AG10803 (cell line): ENCODE results near the gene NKPD1.
A peak's percentile ranks its signal among the peaks of the same experiment; 100 is the strongest.

Experiments used
- DNase-seq: peaks from one replicate; pipeline ENCODE4 v3.0.0; 2010; ENCODE audit warnings: low read depth
- H3K4me3 ChIP-seq: 2 replicates; pipeline ENCODE4 v1.5.1; 2011; ENCODE audit warnings: mild to moderate bottlenecking, low read length, control low read depth
- TF ChIP-seq, protein P1 (sequence below): conservative IDR thresholded peaks from 2 replicates; pipeline ENCODE4 v1.5.1; 2011; ENCODE audit warnings: mild to moderate bottlenecking, low read length, control low read depth, inconsistent platforms

The NKPD1 gene

DNA sequence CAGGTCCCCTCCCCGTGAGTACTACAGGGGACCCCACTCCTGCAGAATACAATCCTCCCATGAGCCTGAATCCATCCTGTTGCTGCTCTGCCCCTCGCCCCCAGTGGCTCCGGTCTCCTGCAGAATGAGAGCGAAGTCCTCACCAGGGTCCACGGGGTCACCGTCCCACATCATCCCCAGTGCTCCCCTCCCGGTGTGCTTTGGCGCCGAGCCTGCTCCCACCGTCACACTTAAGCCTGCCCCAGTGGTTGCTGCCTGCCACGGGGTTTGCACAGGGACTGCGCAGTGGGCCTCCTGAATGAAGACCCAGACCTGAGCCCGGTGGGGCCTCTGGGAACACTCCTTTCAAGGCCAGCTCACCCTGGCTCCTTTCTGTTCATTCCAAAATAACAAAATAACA is 30.5 kb downstream of the NKPD1 start:
- no peak overlapping the region for H3K4me3 ChIP-seq
- TF ChIP-seq, protein P1, sequence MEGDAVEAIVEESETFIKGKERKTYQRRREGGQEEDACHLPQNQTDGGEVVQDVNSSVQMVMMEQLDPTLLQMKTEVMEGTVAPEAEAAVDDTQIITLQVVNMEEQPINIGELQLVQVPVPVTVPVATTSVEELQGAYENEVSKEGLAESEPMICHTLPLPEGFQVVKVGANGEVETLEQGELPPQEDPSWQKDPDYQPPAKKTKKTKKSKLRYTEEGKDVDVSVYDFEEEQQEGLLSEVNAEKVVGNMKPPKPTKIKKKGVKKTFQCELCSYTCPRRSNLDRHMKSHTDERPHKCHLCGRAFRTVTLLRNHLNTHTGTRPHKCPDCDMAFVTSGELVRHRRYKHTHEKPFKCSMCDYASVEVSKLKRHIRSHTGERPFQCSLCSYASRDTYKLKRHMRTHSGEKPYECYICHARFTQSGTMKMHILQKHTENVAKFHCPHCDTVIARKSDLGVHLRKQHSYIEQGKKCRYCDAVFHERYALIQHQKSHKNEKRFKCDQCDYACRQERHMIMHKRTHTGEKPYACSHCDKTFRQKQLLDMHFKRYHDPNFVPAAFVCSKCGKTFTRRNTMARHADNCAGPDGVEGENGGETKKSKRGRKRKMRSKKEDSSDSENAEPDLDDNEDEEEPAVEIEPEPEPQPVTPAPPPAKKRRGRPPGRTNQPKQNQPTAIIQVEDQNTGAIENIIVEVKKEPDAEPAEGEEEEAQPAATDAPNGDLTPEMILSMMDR: no peak
- DNase-seq: no peak

DNA sequence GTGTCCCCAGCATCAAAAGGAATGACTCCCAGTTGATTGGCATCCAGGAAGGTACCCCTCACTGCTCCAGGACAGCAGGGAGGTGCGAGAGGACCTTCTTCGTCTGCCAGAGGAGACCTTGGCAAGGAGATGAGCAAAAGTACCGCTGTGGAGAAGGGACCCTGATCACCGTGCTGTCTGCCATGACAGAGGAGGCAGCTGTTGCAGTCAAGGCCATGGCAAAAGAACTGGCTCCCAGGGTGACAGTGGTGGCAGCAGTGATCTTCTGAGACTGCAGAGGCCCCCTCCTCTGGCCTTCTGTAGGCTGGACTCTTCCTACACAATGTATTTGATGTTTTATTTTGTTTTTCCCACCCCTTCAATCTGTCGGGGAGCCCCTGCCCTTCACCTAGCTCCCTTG is 32.0 kb downstream of the NKPD1 start:
- TF ChIP-seq, protein P1: no peak
- no peak overlapping the region for H3K4me3 ChIP-seq
- DNase-seq: no peak

DNA sequence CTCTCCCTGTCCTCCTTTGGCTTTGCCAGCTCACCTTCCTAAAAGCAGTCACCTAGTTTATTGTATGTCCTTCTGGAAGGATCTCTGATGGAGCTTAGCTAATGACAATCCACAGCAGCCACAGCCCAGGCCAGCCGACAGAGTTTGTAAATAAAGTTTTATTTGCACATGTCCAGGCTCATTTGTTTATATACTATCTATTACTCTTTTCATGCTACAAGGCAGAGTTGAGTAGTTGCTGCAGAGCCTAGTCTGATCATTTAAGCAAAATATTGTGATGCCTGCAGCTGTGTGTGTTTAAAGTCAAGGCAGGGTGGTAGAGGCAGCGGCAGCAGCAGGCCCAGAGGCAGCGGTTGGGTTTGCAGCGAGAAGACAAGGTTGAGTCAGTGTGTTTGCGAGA is 32.6 kb downstream of the NKPD1 start:
- H3K4me3 ChIP-seq: no peak overlapping the region
- TF ChIP-seq, protein P1: no peak
- DNase-seq: no peak

DNA sequence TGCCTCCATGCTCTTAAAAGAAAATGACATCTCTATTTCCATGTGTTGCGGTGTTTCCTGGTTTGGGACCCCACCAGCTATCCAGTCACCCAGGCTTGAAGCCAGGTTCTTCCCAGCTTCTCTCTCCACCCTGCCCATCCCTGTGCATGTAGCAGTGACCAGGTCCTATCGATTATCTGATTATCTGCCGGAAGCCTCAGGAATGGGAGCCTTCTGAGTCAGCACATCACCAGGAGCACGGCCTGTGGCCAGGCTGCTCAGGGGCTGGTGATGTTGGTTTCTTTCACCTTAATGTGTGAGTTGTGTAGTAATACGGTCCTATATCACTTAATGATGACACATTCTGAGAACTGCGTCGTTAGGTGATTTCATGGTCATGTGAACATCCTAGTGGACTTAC is 34.1 kb downstream of the NKPD1 start:
- H3K4me3 ChIP-seq: no peak overlapping the region
- TF ChIP-seq, protein P1: no peak
- no peak for DNase-seq

DNA sequence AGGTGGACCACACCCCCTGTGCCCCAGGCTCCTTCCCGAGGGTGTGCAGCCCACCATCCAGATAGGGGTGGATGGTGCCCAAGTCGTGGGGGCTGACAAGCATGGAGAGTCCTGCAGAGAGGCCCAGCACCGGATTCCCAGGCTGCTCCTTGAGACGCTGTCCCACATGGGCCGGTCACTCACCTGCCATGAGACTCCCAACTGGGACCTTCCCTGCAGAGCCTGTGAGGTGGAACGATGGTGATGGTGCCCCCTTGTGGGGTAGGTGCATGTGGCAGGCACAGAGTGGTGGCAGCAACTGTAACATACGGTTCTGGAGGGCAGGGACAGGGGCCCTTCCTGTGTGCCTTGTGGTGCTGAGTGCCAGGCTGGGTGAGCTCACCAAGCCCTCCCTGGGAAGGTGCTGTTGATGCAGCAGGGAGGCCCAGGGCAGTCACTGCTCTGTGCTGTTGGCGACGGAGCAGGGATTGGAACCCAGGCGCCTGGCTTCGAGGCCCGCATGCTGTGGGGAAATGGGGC is 34.7 kb downstream of the NKPD1 start:
- DNase-seq: peak; percentile 39
- no peak overlapping the region for H3K4me3 ChIP-seq
- TF ChIP-seq, protein P1: peak; percentile 79

DNA sequence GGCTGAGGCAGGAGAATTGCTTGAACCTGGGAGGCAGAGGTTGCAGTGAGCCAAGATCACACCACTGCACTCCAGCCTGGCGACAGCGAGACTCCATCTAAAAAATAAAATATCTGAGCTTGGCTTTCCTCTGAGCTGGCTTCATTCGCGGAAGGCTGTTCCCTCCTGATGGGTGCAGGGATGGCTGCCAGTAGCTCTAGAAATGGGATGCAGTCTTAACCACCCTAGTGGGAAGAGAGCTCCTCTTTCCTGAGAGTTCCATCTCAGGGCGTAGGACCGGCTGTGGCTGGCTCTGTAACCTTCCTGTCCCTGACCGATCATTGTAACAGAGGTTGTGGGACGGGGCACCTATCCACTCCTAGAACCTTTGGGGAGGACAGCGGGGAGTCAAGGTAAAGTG is 35.4 kb downstream of the NKPD1 start:
- no peak for DNase-seq
- TF ChIP-seq, protein P1: no peak

DNA sequence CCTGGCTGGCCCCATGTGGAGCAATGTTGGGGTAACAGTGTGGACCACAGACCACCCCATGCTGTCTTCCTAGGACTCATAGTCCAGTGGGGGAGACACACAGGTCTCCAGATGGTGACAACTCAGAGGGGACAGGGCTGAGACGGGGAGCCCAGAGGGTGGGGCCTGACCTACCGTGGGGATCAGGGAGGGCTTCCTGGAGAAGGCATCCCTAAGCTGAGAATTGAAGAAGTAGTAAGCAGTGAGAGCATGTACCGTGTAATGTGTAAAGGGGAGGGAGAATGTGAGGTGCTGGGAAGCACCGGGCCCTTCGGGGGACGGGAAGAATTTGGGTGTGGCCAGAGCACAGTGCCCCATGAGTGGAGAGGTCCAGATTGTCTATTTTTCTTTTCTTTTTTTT is 36.8 kb downstream of the NKPD1 start:
- TF ChIP-seq, protein P1: no peak
- no peak overlapping the region for H3K4me3 ChIP-seq
- DNase-seq: no peak

More for the DNA sequence above, 35.4 kb downstream of the NKPD1 start:
- H3K4me3 ChIP-seq: no peak overlapping the region
